ENCODE results near the gene DNAJB9.

- TF ChIP-seq POLR2A (IDR thresholded peaks at IDR 0.05; ENCODE audit: low read depth, low read length) (no peak), TAF1 (IDR thresholded peaks at IDR 0.05; ENCODE audit: borderline replicate concordance, low read depth, low read length) (no peak)
Observed at GRCh38 chr7:108592646-108593201, 23.1 kb downstream of the DNAJB9 start.

Data from GM12892 (cell line).